ENCODE results near the gene RBM7.

The RBM7 gene

DNA sequence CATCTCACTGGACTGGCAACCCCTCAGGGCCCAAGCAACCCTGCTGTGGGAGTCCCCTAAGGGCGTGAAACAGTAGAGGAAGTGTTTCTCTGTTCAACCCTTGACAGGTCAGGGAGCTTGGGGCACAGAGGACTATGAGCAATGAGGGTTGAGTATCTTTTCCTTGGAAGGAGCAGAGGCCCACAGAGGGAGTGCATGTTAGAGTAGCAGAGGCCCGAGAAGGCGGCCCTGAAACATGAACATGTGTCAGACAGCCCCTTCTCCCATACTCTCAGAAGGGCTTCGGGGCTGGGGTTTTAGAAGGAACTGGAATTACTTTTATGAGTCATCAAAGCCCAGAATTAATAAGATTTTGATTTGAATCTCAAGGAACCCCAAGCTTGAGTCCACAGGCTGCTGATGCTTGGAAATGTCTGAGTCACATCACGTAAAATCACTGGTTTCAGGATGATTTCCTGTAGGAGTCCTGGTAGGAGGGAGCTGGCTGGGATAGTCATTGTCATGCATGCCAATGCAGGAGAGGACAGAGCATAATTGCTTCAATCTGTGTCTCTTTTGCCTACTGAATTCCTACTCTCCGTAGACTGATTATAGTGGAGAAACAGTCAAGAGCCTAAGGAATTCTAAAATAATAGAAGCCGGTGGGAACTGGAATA lies 22.7 kb upstream of the RBM7 start:
- Mint-ChIP-seq H3K27me3 (peaks cover 85% of the 10 kb centered on the region), H3K36me3 (ENCODE audit: insufficient read depth) (peaks cover 2% of the 10 kb centered on the region), H3K4me1 (no peaks in the 10 kb centered on the region), H3K27ac (ENCODE audit: low read depth) (no peak overlapping the region), H3K9me3 (no peaks in the 10 kb centered on the region), H3K4me3 (no peak overlapping the region)
- DNase-seq (ENCODE audit: low spot score in 2 of 2) (no peak), ATAC-seq (replicated peaks; ENCODE audit: extremely low read depth, poor library complexity, severe bottlenecking) (no peak)

DNA sequence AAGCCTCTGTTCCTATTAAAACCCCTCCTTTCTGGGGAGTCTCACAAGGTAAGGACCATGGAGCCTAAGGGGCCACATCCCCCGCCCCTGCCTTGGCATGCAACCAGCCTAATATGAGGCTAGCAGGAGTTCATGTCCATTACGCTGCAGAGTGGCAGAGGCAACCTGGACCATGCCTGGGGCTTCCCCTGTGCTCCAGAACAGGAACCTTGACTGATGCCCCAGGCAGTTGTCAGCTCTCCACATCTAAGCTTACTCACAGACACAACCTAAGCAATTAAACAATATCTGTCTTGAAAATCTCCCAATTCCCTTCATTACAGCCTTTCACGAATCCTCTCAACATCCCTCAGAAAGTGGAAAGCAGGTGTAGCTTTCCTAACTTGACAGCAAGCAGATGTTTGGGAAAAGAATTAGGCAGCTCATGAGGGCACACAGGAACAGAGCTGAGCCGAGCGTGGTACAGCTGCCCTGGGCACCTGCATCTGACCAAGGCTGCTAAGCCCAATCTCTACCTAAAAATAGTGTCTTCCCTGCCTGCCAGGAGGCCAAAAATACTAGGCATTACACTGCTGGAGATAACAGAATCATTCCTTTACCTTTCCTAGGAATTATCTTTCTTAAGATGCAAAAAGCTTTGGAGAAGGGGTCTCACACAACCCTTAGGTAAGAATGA lies 20.9 kb upstream of the RBM7 start:
- H3K4me1 Mint-ChIP-seq = no peaks in the 10 kb centered on the region
- DNase-seq (ENCODE audit: low spot score in 2 of 2) (no peak), ATAC-seq (replicated peaks; ENCODE audit: extremely low read depth, poor library complexity, severe bottlenecking) (no peak)
- peaks cover 2% of the 10 kb centered on the region for H3K36me3 Mint-ChIP-seq (ENCODE audit: insufficient read depth)
- no peak overlapping the region for H3K27ac Mint-ChIP-seq (ENCODE audit: low read depth)
- H3K27me3 Mint-ChIP-seq = peaks cover 81% of the 10 kb centered on the region
- no peak overlapping the region for H3K4me3 Mint-ChIP-seq
- no peaks in the 10 kb centered on the region for H3K9me3 Mint-ChIP-seq

DNA sequence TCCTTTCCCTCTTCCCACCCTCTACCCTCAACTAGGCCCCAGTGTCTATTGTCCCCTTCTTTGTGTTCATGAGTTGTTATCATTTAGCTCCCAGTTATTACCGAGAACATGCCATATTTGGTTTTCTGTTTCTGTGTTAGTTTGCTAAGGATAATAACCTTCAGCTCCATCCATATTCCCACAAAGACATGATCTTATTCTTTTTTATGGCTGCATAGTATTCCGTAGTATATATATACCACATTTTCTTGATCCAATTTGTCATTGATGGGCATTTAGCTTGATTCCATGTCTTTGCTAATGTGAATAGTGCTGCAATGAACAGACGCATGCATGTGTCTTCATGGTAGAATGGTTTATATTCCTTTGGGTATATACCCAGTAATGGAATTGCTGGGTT lies 18.0 kb upstream of the RBM7 start:
- Mint-ChIP-seq H3K4me3 (no peak overlapping the region), H3K4me1 (no peaks in the 10 kb centered on the region), H3K36me3 (ENCODE audit: insufficient read depth) (no peaks in the 10 kb centered on the region), H3K27me3 (peaks cover 62% of the 10 kb centered on the region), H3K9me3 (no peaks in the 10 kb centered on the region), H3K27ac (ENCODE audit: low read depth) (no peak overlapping the region)
- ATAC-seq (replicated peaks; ENCODE audit: extremely low read depth, poor library complexity, severe bottlenecking) (no peak), DNase-seq (ENCODE audit: low spot score in 2 of 2) (no peak)

DNA sequence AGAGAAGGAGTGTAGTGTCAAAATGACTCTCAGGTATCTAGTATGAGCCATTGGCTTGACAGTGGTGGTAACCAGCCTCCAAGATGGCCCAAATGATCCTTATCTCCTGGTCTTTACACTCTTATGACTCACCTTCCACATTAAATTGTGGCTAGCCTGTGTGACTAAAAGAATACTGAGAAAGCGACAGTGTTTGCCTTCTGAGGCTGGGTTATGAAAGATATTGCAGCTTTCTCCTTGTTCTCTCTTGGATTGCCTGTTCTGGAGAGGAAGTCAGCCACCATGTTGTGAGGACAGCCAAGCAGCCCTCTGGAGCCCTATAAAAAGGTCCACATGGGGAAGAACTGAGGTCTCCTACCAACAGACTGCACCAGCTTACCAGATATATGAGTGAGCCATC lies 16.0 kb upstream of the RBM7 start:
- no peak for DNase-seq (ENCODE audit: low spot score in 2 of 2)
- no peaks in the 10 kb centered on the region for H3K9me3 Mint-ChIP-seq
- no peaks in the 10 kb centered on the region for H3K4me1 Mint-ChIP-seq
- no peak overlapping the region for H3K27ac Mint-ChIP-seq (ENCODE audit: low read depth)
- H3K4me3 Mint-ChIP-seq = no peak overlapping the region
- H3K27me3 Mint-ChIP-seq = peaks cover 42% of the 10 kb centered on the region
- H3K36me3 Mint-ChIP-seq (ENCODE audit: insufficient read depth) = no peaks in the 10 kb centered on the region
- no peak for ATAC-seq (replicated peaks; ENCODE audit: extremely low read depth, poor library complexity, severe bottlenecking)

DNA sequence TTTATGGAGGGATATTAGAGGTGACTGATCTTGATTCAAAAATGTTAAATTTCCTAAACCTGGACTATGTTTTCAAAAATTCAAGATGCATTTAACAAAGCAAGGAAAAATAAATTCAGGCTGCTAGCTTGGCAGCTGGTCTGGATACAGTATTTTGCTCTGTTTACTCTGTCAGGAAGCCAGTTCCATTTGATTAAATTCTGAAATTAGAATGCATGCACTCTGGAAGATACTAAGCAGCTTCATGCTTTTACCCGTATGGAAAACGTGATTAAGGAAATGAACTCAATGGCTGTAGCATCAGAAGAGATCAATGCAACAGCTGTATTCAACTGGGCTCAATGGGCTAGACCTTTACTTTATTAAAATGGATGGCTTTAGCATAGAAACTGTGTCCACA lies 14.3 kb upstream of the RBM7 start:
- ATAC-seq (replicated peaks; ENCODE audit: extremely low read depth, poor library complexity, severe bottlenecking) = no peak

DNA sequence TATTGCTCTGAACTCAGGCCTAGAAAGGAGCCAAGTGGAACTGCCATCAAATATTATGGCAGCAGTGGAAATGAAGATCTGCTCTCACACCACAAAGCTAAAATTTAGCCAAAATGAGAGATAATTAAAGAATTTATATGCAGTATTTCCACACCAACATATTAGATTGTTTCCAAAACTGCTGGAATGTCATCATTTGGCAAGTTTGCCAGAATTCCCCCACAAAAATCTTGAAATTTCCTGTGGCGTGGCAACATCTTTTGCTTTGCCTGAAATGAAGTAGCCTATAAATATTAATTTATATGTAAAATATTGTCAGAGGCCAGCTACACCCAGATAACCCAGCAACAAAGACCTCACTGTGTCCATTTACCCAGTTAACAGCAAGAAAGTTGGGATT lies 13.9 kb upstream of the RBM7 start:
- Mint-ChIP-seq H3K27ac (ENCODE audit: low read depth) (no peak overlapping the region), H3K9me3 (no peaks in the 10 kb centered on the region), H3K4me3 (no peak overlapping the region), H3K27me3 (peaks cover 26% of the 10 kb centered on the region), H3K4me1 (no peaks in the 10 kb centered on the region), H3K36me3 (ENCODE audit: insufficient read depth) (no peaks in the 10 kb centered on the region)
- DNase-seq (ENCODE audit: low spot score in 2 of 2) = no peak
- ATAC-seq (replicated peaks; ENCODE audit: extremely low read depth, poor library complexity, severe bottlenecking) = no peak

More for the DNA sequence above, 14.3 kb upstream of the RBM7 start:
- Mint-ChIP-seq H3K27me3 (peaks cover 26% of the 10 kb centered on the region), H3K9me3 (no peaks in the 10 kb centered on the region), H3K36me3 (ENCODE audit: insufficient read depth) (no peaks in the 10 kb centered on the region), H3K27ac (ENCODE audit: low read depth) (no peak overlapping the region), H3K4me1 (no peaks in the 10 kb centered on the region), H3K4me3 (no peak overlapping the region)
- DNase-seq (ENCODE audit: low spot score in 2 of 2) = no peak

DNA sequence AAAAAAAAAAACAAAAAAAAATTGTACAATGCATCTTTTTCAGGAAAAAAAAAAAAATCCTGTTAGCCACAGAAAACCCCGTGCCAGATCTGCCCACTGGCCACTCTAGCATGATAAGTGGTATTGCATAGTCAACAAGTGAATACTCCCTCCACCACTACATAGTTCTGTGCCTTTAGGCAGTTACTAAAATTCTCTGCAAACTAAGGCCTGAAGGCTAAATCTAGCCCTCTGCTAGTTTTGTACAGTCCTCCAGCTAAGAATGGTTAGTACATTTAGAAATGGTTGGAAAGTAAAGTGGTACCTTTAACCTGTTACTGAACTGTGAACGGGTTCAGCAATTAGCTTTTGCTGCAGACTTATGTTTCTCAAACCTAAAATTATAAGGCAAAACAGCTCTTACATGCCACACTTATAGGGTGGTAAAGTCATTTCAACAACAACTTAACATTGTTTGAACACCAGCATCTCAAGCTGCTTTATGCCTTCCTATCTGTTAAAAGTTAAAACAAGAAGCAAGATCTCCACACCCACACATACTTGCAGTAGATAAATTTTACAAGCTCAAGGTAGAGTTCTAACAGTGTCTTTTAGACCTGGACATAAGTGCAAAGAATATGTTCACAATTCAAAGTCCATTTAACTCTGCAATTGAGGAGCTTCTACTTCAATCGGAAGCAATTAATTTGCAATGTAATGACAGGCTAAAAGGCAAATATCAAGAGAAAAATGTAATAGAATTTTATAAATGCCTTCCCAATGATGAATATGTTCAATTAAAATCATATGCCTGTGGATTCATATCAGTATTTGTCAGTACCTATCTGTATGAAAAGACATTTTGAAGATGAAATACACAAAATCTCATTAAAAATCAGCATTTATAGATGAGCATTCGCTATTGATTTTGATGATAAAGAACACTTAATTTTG lies 7.5 kb upstream of the RBM7 start:
- H3K27ac Mint-ChIP-seq (ENCODE audit: low read depth) = no peak overlapping the region
- no peaks in the 10 kb centered on the region for H3K27me3 Mint-ChIP-seq

DNA sequence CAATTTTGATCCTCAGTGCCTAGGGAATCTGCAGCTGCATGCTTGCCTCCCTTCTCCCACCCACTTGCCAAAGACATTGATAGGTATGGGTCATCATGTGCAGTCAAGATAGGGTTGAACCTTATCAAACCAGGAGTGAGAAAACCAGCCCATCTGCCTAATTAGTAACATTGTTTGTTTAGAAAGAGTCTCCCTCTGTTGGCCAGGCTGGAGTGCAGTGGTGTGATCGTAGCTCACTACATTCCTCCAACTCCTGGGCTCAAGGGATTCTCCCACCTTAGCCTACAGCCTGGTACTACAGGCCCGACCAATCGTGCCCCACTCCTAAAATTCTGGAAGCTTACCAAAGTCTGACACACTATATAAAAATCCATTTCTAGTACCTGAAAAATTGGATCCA lies 4.7 kb upstream of the RBM7 start:
- H3K4me1 Mint-ChIP-seq = peaks cover 25% of the 10 kb centered on the region
- no peak overlapping the region for H3K27ac Mint-ChIP-seq (ENCODE audit: low read depth)
- no peak for ATAC-seq (replicated peaks; ENCODE audit: extremely low read depth, poor library complexity, severe bottlenecking)
- H3K27me3 Mint-ChIP-seq = no peaks in the 10 kb centered on the region
- DNase-seq (ENCODE audit: low spot score in 2 of 2) = no peak
- no peaks in the 10 kb centered on the region for H3K9me3 Mint-ChIP-seq
- peaks cover 13% of the 10 kb centered on the region for H3K36me3 Mint-ChIP-seq (ENCODE audit: insufficient read depth)
- H3K4me3 Mint-ChIP-seq = no peak overlapping the region

More for the DNA sequence above, 7.5 kb upstream of the RBM7 start:
- H3K9me3 Mint-ChIP-seq = no peaks in the 10 kb centered on the region
- DNase-seq (ENCODE audit: low spot score in 2 of 2) (no peak), ATAC-seq (replicated peaks; ENCODE audit: extremely low read depth, poor library complexity, severe bottlenecking) (no peak)
- no peak overlapping the region for H3K4me3 Mint-ChIP-seq
- H3K36me3 Mint-ChIP-seq (ENCODE audit: insufficient read depth) = no peaks in the 10 kb centered on the region
- peaks cover 7% of the 10 kb centered on the region for H3K4me1 Mint-ChIP-seq

DNA sequence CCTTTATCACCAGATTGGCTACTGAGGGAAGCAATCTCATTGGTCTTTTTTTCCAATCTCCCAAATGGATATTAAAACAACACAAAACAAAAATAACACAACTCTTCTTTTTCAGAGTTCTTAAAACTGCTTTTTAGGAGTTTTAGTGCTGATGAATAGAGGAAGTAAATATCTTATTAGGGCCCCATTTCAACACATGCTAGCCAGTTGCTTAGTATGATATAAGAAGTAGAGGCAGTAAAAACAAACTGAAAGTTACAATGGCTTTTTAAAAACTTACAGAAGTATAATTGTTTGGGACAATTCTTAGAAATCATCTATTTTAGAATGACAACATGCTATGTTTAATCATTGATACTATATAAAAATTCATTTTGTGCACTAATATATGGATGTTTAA lies 3.5 kb upstream of the RBM7 start:
- Mint-ChIP-seq H3K4me1 (peaks cover 26% of the 10 kb centered on the region), H3K36me3 (ENCODE audit: insufficient read depth) (peaks cover 17% of the 10 kb centered on the region), H3K27me3 (no peaks in the 10 kb centered on the region), H3K9me3 (no peaks in the 10 kb centered on the region), H3K4me3 (no peak overlapping the region), H3K27ac (ENCODE audit: low read depth) (no peak overlapping the region)
- ATAC-seq (replicated peaks; ENCODE audit: extremely low read depth, poor library complexity, severe bottlenecking) (no peak), DNase-seq (ENCODE audit: low spot score in 2 of 2) (no peak)

DNA sequence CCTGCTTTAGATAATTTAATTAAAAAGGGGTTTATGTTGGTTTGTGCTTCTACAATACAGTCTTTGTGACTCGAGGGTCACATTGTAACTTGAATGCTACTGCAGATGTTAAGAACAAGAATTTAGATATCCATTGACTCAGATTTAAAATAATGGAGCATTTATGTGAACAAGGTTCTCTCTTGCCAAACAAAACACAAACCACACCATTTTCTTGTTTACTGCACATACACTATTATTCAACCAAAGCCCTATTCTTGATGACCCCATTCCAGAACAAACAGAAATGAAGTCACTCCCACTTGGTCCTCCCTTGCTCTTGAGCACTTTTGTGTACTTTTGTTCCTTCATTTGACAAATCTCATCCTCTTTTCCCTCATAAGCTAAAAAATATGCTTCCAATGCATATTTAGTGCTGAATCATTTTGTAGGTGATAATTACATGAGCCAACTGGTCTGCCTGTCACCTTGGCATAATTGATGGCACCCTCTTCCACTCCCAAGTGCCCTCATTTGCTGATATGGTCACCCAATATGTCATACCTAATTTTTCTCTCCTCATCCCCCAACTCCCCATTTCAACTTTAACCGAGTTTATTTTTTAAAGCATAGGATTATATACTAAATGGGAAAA lies 3.0 kb upstream of the RBM7 start:
- no peak overlapping the region for H3K27ac Mint-ChIP-seq (ENCODE audit: low read depth)
- H3K4me1 Mint-ChIP-seq = peaks cover 30% of the 10 kb centered on the region
- no peaks in the 10 kb centered on the region for H3K27me3 Mint-ChIP-seq
- ATAC-seq (replicated peaks; ENCODE audit: extremely low read depth, poor library complexity, severe bottlenecking) (no peak), DNase-seq (ENCODE audit: low spot score in 2 of 2) (no peak)
- no peaks in the 10 kb centered on the region for H3K9me3 Mint-ChIP-seq
- H3K4me3 Mint-ChIP-seq = no peak overlapping the region
- peaks cover 22% of the 10 kb centered on the region for H3K36me3 Mint-ChIP-seq (ENCODE audit: insufficient read depth)

DNA sequence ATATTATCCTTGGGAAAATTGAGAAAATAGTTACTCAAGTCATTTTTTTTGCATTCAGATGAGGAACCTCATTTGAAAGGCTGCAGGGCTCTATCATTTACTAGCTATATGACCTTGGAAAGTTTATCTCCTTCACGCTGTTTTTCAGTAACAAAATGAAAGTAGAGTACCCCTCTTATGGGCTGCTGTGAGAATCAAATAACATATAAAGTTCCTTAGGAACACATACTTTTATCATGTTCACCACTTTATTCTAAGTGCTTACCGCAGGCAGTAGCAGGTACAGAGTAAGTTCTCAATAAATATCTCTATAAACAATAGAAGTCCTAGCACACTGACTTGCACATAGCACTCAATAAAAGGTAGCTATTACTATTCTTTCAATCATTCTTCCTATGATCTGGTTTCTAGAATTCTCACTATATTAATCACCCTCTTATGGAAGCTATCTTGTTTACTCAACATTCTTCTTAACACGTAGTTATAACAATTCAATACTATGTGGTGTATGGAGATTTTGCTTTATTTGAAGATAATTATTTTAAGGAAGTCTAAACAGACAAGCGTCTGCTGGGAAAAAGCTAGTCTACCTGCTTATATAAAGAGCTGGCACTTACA lies 2.1 kb upstream of the RBM7 start:
- ATAC-seq (replicated peaks; ENCODE audit: extremely low read depth, poor library complexity, severe bottlenecking) (no peak), DNase-seq (ENCODE audit: low spot score in 2 of 2) (no peak)
- Mint-ChIP-seq H3K4me3 (peak overlapping the region; percentile 89), H3K9me3 (no peaks in the 10 kb centered on the region), H3K27me3 (no peaks in the 10 kb centered on the region), H3K36me3 (ENCODE audit: insufficient read depth) (peaks cover 23% of the 10 kb centered on the region), H3K27ac (ENCODE audit: low read depth) (no peak overlapping the region), H3K4me1 (peaks cover 36% of the 10 kb centered on the region)

All from central memory CD8-positive, alpha-beta T cell (primary cell).